Gastroesophageal sphincter (tissue), 3 donors: Measurements from ENCODE around the gene NDUFA3.

Source experiments
- CTCF ChIP-seq, 4 experiments: fragments of 200-600 bp in 2 of 4; fragments of 450-650 bp in 2 of 4; sonication (generic) in 1 of 4; IDR thresholded peaks; one replicate each; pipeline ENCODE4 v1.5.1; 2017 to 2019; ENCODE audit warnings: antibody characterized with exemption in 4 of 4, mild to moderate bottlenecking in 2 of 4, moderate library complexity in 2 of 4
- EP300 ChIP-seq: sonication (generic); formaldehyde crosslinking; IDR thresholded peaks from one replicate; pipeline ENCODE4 v1.6.1; 2017; ENCODE audit warnings: antibody characterized with exemption, mild to moderate bottlenecking

- TF ChIP-seq CTCF (IDR thresholded peaks at IDR 0.05): no peak
- no peak for TF ChIP-seq EP300
Observed at GRCh38 chr19:54156953-54157352, 54.3 kb downstream of the NDUFA3 start.
